H1 (cell line): ENCODE data around the gene SPAAR. TPM values are rescaled to one million over a fixed set of nuclear protein-coding genes. Genes with fewer than 3 reads are reported as not detected.

ENCODE experiments used
- ASH2L ChIP-seq: fragments of 200-600, 300-600 bp; sonication (generic); IDR thresholded peaks from one replicate; pipeline ENCODE4 v1.7.1; 2017; ENCODE audit warnings: low read length
- ATF2 ChIP-seq: IDR thresholded peaks from 2 replicates; pipeline ENCODE4 v1.6.1; 2012; ENCODE audit warnings: low read length, inconsistent platforms
- BACH1 ChIP-seq: IDR thresholded peaks from 2 replicates; pipeline ENCODE4 v1.6.1; 2012; ENCODE audit warnings: low read length, improper control_type of control experiment
- CREB1 ChIP-seq: IDR thresholded peaks from 2 replicates; pipeline ENCODE4 v1.6.1; 2012; ENCODE audit warnings: inconsistent platforms
- POLR2AphosphoS5 ChIP-seq: IDR thresholded peaks from 2 replicates; pipeline ENCODE4 v1.6.1; 2011; ENCODE audit warnings: low read depth, low read length
- TAF1 ChIP-seq: IDR thresholded peaks from 2 replicates; pipeline ENCODE4 v1.6.1; 2011; ENCODE audit warnings: mild to moderate bottlenecking, low read depth, low read length
- polyA plus RNA-seq, 7 experiments: library from polyadenylated mRNA; depleted of rRNA in 3 of 7; stranded (reverse) in 5 of 7; unstranded in 2 of 7; fragments of >200 nt in 5 of 7; fragments of 200-250 nt in 2 of 7; gene quantifications; 1 replicate in 5 of 7; 2 replicates in 1 of 7; 4 replicates in 1 of 7; pipeline versions ENCODE4 v1.2.1 to v1.2.3, GENCODE V29; 2011 to 2013; ENCODE audit warnings: missing spikeins in 2 of 7, mixed read lengths in 2 of 7
- total RNA-seq: library from RNA; stranded (reverse); fragmentation: NEBNext Ultra II Directional; extraction: Animal tissue kit (Norgen Biotek cat#: 25700); gene quantifications from 2 replicates; pipeline ENCODE4 v1.2.1, GENCODE V29; 2021

Gene SPAAR
- total and polyA plus RNA-seq, 2 of the 8 experiments (the other 6 are each of a cell fraction or from before 2014, with no cell fraction given): 0.27 TPM; not detected in 1

GRCh38 chr9:35942286-35942685, 33.0 kb downstream of the SPAAR start (continued):
- TF ChIP-seq BACH1: no peak
- no peak for TF ChIP-seq ATF2
- no peak for TF ChIP-seq TAF1
- TF ChIP-seq CREB1: no peak
- TF ChIP-seq ASH2L: no peak
- no peak for TF ChIP-seq POLR2AphosphoS5
- TF ChIP-seq, all 59 proteins: peak for 0
